Endodermal cell (in vitro differentiated cells): ENCODE data around the gene SIAH3. TPM values are rescaled to one million over a fixed set of nuclear protein-coding genes. Genes with fewer than 3 reads are reported as not detected.

ENCODE experiments used
- DNase-seq: peaks from one replicate; pipeline ENCODE4 v3.0.0-alpha.2; 2017
- H3K27ac ChIP-seq: 2 replicates; pipeline ENCODE4 v1.5.1; 2013; ENCODE audit warnings: mild to moderate bottlenecking, low read depth, low read length, moderate library complexity
- H3K27me3 ChIP-seq: 2 replicates; pipeline ENCODE4 v1.6.1; 2013; ENCODE audit warnings: mild to moderate bottlenecking, low read length, moderate library complexity; ENCODE audit not compliant: insufficient read depth, control insufficient read depth, poor library complexity, severe bottlenecking
- H3K36me3 ChIP-seq: 2 replicates; pipeline ENCODE4 v1.7.0; 2013; ENCODE audit warnings: mild to moderate bottlenecking, low read length, moderate library complexity; ENCODE audit not compliant: control insufficient read depth, insufficient read depth
- H3K4me1 ChIP-seq: one replicate; pipeline ENCODE4 v1.7.0; 2013; ENCODE audit warnings: low read length; ENCODE audit not compliant: control insufficient read depth, insufficient read depth
- H3K4me3 ChIP-seq: 2 replicates; pipeline ENCODE4 v1.5.1; 2013; ENCODE audit warnings: mild to moderate bottlenecking, low read length, moderate library complexity
- H3K9ac ChIP-seq: 2 replicates; pipeline ENCODE4 v1.6.1; 2013; ENCODE audit warnings: mild to moderate bottlenecking, low read length, moderate library complexity; ENCODE audit not compliant: poor library complexity, severe bottlenecking; ENCODE audit errors: extremely low read depth
- H3K9me3 ChIP-seq: 2 replicates; pipeline ENCODE4 v1.6.1; 2013; ENCODE audit warnings: mild to moderate bottlenecking, low read length, moderate library complexity; ENCODE audit not compliant: control insufficient read depth
- H3K27ac Mint-ChIP-seq: 2 replicates; pipeline ENCODE4 v1.8.0; 2020; ENCODE audit warnings: mixed read lengths
- H3K27me3 Mint-ChIP-seq: 2 replicates; pipeline ENCODE4 v1.8.0; 2021; ENCODE audit warnings: mild to moderate bottlenecking, mixed read lengths; ENCODE audit not compliant: insufficient read depth
- H3K36me3 Mint-ChIP-seq: 2 replicates; pipeline ENCODE4 v1.8.0; 2020; ENCODE audit warnings: low read depth, mixed read lengths
- H3K4me1 Mint-ChIP-seq: 2 replicates; pipeline ENCODE4 v1.8.0; 2020; ENCODE audit warnings: mixed read lengths
- H3K4me3 Mint-ChIP-seq: 2 replicates; pipeline ENCODE4 v1.8.0; 2020; ENCODE audit warnings: mild to moderate bottlenecking, moderate library complexity, mixed read lengths
- H3K9me3 Mint-ChIP-seq: 2 replicates; pipeline ENCODE4 v1.8.0; 2020; ENCODE audit warnings: mild to moderate bottlenecking, mixed read lengths
- WGBS, 2 experiments: methylation state at CpG; one replicate each; pipeline versions ENCODE4 v1.1.5 to v1.1.7; 2013; ENCODE audit warnings: missing lambda C conversion rate in 2 of 2, mixed read lengths in 1 of 2; ENCODE audit not compliant: insufficient coverage in 1 of 2, insufficient read length in 1 of 2; 5-methylcytosine and 5-hydroxymethylcytosine counted together
- total RNA-seq, 2 donors: library from RNA; stranded (reverse); fragmentation: NEBNext Ultra II Directional in 1 of 2; extraction: Animal tissue kit (Norgen Biotek cat#: 25700) in 1 of 2; gene quantifications; 2 replicates in 1 of 2; 3 replicates in 1 of 2; pipeline ENCODE4 v1.2.1, GENCODE V29; 2021
- TF ChIP-seq, protein P1 (sequence below): fragments of 200-600 bp; sonication (generic); conservative IDR thresholded peaks from 2 replicates; pipeline ENCODE4 v1.5.0; 2021; ENCODE audit warnings: antibody characterized with exemption, mild to moderate bottlenecking

SIAH3 gene
- total RNA-seq, 2 donors from 2014 or later = not detected

DNA sequence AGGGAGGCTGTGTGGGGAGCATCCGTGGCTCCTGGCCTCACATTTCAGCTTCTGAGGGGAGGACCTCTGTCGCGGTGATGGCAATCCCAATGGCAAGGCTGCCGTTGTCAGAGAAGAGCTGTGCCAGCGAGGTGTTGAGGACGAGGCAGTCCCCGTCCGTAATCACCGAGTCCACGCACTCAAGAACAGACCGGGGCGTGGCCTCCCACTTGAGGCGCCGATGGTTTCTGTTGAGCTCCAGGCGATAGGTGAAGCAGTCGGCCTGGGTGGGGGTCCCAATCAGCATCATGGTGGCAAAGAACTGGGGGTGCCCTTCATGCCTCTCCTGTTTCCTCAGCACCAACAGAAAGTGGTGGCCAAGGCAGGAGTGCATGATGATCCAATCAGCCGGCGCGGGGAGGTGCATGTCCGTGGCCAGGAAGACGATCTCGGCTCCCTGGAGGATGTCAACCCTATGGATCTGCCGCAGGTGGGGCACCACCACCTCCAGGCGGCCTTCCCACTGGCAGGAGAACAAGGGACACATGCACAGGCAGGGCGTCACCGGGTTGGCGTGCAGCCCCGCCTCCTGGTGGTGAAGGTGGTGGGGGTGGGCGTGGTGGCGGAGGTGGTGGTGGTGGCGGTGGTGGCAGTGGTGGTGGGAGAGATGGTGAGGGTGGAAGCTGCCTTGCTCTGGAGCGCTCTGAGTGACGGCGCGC is 68.1 kb downstream of the SIAH3 start:
- DNase-seq = no peak
- H3K4me1 ChIP-seq = no peaks in the 10 kb centered on the region
- Mint-ChIP-seq H3K27me3 (no peaks in the 10 kb centered on the region), H3K27ac (no peak overlapping the region), H3K4me3 (no peak overlapping the region), H3K4me1 (peaks cover 2% of the 10 kb centered on the region), H3K36me3 (no peaks in the 10 kb centered on the region), H3K9me3 (no peaks in the 10 kb centered on the region)
- H3K9me3 ChIP-seq = no peaks in the 10 kb centered on the region
- no peak overlapping the region for H3K9ac ChIP-seq
- no peaks in the 10 kb centered on the region for H3K36me3 ChIP-seq
- TF ChIP-seq, protein P1, sequence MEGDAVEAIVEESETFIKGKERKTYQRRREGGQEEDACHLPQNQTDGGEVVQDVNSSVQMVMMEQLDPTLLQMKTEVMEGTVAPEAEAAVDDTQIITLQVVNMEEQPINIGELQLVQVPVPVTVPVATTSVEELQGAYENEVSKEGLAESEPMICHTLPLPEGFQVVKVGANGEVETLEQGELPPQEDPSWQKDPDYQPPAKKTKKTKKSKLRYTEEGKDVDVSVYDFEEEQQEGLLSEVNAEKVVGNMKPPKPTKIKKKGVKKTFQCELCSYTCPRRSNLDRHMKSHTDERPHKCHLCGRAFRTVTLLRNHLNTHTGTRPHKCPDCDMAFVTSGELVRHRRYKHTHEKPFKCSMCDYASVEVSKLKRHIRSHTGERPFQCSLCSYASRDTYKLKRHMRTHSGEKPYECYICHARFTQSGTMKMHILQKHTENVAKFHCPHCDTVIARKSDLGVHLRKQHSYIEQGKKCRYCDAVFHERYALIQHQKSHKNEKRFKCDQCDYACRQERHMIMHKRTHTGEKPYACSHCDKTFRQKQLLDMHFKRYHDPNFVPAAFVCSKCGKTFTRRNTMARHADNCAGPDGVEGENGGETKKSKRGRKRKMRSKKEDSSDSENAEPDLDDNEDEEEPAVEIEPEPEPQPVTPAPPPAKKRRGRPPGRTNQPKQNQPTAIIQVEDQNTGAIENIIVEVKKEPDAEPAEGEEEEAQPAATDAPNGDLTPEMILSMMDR = no peak
- WGBS, 2 experiments = 95 to 99% methylated on average over 19 to 35 of the region's 35 CpGs
- H3K27ac ChIP-seq = no peak overlapping the region
- H3K27me3 ChIP-seq = no peaks in the 10 kb centered on the region
- no peak overlapping the region for H3K4me3 ChIP-seq

DNA sequence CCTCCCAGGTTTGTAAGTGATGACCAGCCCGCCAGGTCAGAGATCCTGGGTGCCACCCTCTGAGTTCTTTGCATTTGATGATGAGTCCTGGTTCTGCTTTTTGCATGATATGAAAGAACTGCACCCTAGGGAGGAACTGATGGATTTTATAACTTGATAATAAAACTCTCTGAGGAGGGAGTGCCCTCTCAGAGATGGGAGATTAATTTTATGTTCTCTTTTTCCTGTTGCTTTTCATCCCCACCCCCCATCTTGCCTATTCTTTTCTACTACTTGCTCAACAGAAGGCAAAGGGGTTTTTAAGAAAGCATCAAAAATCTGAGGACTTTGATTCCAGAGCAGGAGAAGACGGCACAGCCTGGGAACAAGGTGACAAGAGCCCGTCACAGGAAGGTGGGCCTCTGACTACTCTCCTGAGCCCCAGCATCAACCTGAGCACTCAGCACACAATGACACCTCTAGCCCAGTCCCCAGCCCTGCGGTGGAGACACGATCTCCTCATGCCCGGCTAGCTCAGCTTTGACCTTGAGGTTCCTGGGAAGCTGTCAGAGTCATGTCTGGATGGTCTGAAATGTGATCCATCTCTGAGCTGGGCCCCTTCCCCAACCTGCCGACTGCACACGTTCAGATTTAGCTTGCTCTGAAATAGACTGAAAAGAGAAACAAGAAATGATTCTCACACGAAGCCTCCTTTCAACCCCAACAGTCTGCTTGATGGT is 69.1 kb downstream of the SIAH3 start:
- no peak overlapping the region for H3K4me3 Mint-ChIP-seq
- TF ChIP-seq, protein P1 = no peak
- H3K27ac Mint-ChIP-seq = no peak overlapping the region
- H3K4me1 Mint-ChIP-seq = peaks cover 3% of the 10 kb centered on the region
- Histone ChIP-seq H3K27me3 (no peaks in the 10 kb centered on the region), H3K36me3 (no peaks in the 10 kb centered on the region), H3K9me3 (no peaks in the 10 kb centered on the region), H3K9ac (no peak overlapping the region), H3K27ac (no peak overlapping the region), H3K4me3 (no peak overlapping the region), H3K4me1 (no peaks in the 10 kb centered on the region)
- no peak for DNase-seq
- WGBS, 2 experiments = 85% methylated on average over 9 of the region's 9 CpGs; no CpG with 5 or more reads in 1 of the 2 experiments
- no peaks in the 10 kb centered on the region for H3K9me3 Mint-ChIP-seq
- H3K36me3 Mint-ChIP-seq = no peaks in the 10 kb centered on the region
- no peaks in the 10 kb centered on the region for H3K27me3 Mint-ChIP-seq

DNA sequence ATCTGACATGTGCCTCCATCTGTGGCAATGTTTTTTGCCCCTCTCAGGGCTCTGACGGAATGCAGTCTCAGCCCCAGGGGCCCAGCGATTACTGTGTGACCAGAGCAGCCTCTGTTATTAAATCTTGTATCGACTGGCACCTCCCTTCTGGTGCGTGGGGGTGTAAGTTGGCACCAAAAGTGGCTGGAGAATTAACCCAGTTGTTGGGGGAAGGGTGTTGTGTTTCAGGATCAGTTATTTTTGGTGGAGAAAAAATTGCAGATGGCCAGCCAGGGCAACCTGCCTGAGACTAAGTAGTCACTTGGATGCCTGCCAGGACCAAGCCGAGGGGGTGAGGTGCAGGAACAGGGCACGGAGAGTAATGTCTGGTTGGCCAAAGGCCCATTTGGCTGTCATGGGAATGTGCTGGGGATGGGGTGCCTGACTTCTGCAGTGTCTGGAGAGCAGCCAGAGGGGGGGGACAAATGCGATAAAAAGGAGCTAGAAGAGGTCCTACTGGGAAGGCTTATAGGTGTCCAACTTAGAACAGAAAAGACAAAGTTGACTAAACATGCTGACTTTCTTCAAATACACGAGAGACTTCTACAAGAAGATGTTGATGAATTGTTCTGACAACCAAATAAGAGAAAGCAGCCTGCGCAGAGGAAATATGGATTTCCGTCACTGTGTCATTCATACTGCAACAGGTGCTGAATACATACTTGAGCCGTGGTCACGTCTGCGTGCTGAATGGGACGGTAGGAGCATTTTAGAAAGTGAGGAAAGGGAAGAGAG is 69.8 kb downstream of the SIAH3 start:
- Histone ChIP-seq H3K27ac (no peak overlapping the region), H3K36me3 (no peaks in the 10 kb centered on the region), H3K4me1 (peaks cover 3% of the 10 kb centered on the region), H3K27me3 (no peaks in the 10 kb centered on the region), H3K9me3 (no peaks in the 10 kb centered on the region), H3K4me3 (no peak overlapping the region), H3K9ac (no peak overlapping the region)
- Mint-ChIP-seq H3K36me3 (no peaks in the 10 kb centered on the region), H3K4me3 (no peak overlapping the region), H3K27ac (no peak overlapping the region), H3K9me3 (no peaks in the 10 kb centered on the region), H3K27me3 (no peaks in the 10 kb centered on the region), H3K4me1 (peaks cover 4% of the 10 kb centered on the region)
- DNase-seq = no peak
- WGBS, 2 experiments = 91 to 93% methylated on average over 9 to 14 of the region's 14 CpGs
- TF ChIP-seq, protein P1 = no peak
